GM12875 (cell line): ENCODE results near the gene HOXB8.

Experiments used
- H3K4me3 ChIP-seq: one replicate; pipeline ENCODE4 v1.5.1; 2011; ENCODE audit warnings: low read depth, low read length, control low read depth
- CTCF ChIP-seq: IDR thresholded peaks from 2 replicates; pipeline ENCODE4 v1.5.1; 2011; ENCODE audit warnings: low read depth, mild to moderate bottlenecking, control low read depth, inconsistent platforms, low read length, moderate library complexity, borderline replicate concordance; ENCODE audit not compliant: insufficient read depth

The HOXB8 gene

DNA sequence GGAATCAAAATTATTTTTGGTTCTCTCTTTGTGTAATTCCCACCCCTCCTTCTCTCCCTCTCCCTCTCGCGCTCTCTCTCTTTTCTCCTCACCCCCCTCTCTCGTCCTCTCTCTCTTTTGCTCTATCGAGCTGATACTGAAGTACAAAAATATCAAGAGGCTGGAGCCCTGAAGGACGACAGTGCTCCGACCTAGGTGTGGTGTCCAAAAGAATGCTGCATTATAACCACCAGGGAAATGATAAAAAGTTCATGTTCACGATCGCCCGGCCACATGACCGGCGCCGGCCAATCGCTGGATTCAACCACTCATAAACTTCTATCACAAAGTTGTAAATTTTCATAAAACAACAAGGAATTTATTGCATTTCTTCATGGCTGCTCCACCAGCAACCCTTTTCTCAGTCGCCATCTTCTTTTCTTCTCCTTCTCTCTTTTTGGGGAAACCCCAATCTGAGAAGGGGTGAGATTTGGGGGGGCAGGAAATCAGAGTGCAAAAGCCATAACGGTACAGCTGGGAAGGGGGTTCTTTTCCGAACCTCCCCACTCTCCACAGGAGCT, 10.2 kb downstream of the HOXB8 start, which contains the start of gene HOXB6:
Gene HOXB6 (minus strand): TSS at position 217 of the 560 bp plus-strand sequence. CDS start 6,836 bp downstream, outside the sequence.
- H3K4me3 ChIP-seq: no peak within 1 kb of the TSS
- no peak for TF ChIP-seq CTCF

DNA sequence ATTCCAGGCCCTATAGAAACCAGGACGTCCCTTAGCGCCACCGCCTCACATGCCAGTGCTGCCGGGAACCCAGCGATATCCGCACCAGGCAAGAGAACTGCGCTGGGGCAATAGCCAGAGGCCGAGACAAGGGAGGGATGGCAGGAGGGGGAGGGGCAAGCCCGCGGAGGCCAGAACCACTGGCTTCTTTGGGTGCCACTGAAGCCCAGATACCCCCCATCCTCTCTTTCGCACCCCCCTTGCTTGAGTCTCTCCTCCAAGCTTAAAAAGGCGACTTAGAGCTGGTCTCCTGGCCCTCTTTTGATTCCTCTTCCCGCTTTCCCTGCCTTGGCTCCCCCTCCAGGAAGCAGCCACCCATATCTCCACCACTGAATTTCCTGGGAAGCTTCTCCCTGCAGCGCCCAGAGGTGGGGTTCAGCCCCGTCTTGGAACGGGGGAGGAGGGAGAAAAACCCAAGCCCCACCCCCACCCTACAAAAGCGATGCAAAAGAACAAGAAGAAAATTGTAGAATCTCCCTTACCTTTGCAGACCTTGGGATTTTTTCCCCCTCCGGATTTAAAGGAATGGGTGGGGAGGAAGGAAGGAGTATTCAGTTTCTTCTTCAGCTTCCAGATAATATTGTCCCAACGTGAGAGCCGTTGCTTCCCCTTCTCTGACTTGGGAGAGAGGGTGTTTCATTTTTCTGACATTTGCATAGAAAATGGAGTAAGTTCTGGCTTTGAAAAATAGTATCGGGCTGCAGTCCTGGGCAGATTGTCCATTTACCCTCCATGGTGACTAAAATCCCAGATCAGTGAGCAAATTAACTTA, 10.9 kb downstream of the HOXB8 start:
- H3K4me3 ChIP-seq: no peak overlapping the region
- no peak for TF ChIP-seq CTCF

DNA sequence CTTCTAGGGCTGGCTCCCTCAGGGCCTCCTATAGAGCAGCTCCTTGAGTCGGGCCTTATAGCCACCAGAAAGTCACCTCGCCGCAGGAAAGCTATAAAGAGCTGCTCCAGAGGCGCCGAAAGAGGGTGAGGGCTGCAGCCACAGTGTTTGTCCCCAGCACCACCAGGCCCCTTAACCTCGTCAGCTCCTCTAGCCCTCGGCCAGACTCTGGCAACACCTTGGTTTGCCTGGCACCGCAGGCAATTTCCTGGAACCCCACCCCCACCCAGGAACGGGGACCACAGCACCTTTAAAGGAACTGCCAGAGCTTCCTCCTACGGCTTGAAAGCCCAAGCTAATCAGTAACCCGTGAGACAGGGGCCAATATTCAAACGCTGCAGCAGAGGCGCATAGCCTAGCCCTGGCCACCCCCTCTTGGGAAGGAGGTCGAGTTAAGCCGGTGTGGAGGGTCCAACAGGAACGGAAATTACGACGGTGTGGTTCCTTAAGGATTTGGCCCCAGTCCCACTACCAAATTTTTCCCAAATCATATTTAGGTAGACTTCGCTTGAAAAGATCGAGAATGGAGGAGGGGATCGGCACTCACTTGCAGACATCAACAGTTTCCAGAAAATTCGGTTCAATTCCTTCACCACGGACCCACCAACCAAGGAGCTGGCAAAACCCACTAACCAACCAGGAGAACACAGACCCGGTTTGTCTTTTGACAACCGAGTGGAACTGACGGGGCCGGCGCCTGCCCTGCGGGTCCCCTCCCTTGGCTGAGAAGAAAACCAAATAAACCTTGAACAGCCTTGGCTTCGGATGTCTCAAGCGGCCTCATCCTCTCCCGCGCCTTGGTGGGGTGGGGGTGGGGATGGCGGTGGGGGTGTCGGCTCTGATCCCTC, 13.3 kb downstream of the HOXB8 start:
- no peak overlapping the region for H3K4me3 ChIP-seq
- TF ChIP-seq CTCF: no peak

DNA sequence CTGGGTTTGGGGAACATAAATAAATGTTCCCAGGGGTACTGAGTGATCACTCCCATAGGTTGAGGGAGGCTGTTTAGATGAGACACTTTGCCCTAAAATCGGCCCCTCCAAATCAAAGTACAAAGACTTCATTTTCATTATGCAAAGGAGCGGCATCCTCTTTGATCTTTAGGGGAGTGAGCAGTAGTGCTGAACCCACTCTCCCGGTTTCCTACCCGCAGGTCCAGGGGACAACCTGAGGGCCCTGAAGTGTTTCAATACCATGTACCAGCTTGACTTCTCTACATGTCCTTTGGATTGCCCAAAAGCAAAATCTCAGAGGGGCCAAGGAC, 13.9 kb downstream of the HOXB8 start:
- no peak overlapping the region for H3K4me3 ChIP-seq
- no peak for TF ChIP-seq CTCF

- no peak overlapping the region for H3K4me3 ChIP-seq
- TF ChIP-seq CTCF: no peak
Measured at GRCh38 chr17:48600244-48601098, 14.6 kb downstream of the HOXB8 start.

DNA sequence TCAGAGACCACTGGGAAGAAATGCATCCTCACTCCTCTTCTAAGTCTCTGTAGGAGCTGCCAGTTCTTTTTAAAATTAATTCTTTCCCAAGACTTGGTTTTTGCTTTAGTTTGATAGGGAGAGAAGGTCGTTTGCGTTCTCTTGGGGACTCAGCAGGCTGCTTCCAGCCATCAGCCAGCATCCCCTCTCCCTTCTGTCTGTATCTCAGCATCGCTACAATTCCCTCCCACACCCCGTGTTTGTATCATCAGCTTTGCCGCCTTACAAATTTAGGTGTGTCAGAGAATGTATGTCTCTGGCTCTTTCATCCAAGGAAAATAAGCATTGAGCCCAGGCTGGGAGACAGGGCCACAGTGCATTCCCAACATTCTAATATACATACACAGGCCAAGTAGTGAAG, 15.7 kb downstream of the HOXB8 start:
- no peak for TF ChIP-seq CTCF
- H3K4me3 ChIP-seq: no peak overlapping the region
